Panc1 (cell line): ENCODE measurements around the gene GPR176. TPM values are rescaled to one million over a fixed set of nuclear protein-coding genes. Genes with fewer than 3 reads are reported as not detected.

Experiments used
- ATAC-seq: fragments of 200-7000 bp; cut with Tn5 transposase; 2 replicates; pipeline ENCODE4 v1.9.1; 2020; ENCODE audit warnings: mild to moderate bottlenecking, moderate library complexity
- BruUV-seq: library from RNA; stranded (reverse); fragments of 400-500 nt; replicated peaks from 2 replicates; lab custom pipeline; 2021; lab: Mats Ljungman, UMichigan
- CTCF ChIA-PET: fragments of 300-600 bp; sonication (Branson Sonifier 250); formaldehyde crosslinking; loops from one replicate; lab custom pipeline; 2022; ENCODE audit warnings: antibody characterized with exemption; lab: Charles Lee
- POLR2A ChIA-PET: fragments of 300-600 bp; sonication (Branson Sonifier 250); formaldehyde crosslinking; loops from one replicate; lab custom pipeline; 2022; ENCODE audit warnings: antibody characterized with exemption; lab: Charles Lee
- DNase-seq: peaks from one replicate; pipeline ENCODE4 v3.0.0-alpha.2; 2010; ENCODE audit warnings: low read depth, low spot score
- H3K27ac ChIP-seq: 2 replicates; pipeline ENCODE4 v1.5.1; 2011; ENCODE audit warnings: mild to moderate bottlenecking, low read length, inconsistent platforms
- H3K27me3 ChIP-seq: fragments of 200-500 bp; sonication (Bioruptor generic); 2 replicates; pipeline ENCODE4 v1.6.0; 2014; ENCODE audit warnings: low read length, inconsistent platforms; ENCODE audit not compliant: control insufficient read depth, insufficient read depth
- H3K36me3 ChIP-seq: fragments of 200-500 bp; sonication (Bioruptor generic); 2 replicates; pipeline ENCODE4 v1.5.1; 2014; ENCODE audit warnings: inconsistent platforms, mild to moderate bottlenecking, low read length, moderate library complexity; ENCODE audit not compliant: control insufficient read depth, insufficient read depth
- H3K4me1 ChIP-seq: 2 replicates; pipeline ENCODE4 v1.5.1; 2011; ENCODE audit warnings: inconsistent platforms, mild to moderate bottlenecking, low read length, moderate library complexity; ENCODE audit not compliant: control insufficient read depth, insufficient read depth
- H3K4me3 ChIP-seq, 2 experiments: 2 replicates each; pipeline ENCODE4 v1.5.1; 2011 to 2012; ENCODE audit warnings: low read depth in 2 of 2, low read length in 2 of 2, mild to moderate bottlenecking in 2 of 2, inconsistent platforms in 1 of 2, moderate library complexity in 1 of 2
- H3K9me3 ChIP-seq: fragments of 200-500 bp; sonication (Bioruptor generic); 2 replicates; pipeline ENCODE4 v1.5.1; 2014; ENCODE audit warnings: low read depth, mild to moderate bottlenecking, inconsistent platforms, low read length, moderate library complexity; ENCODE audit not compliant: control insufficient read depth, insufficient read depth
- CTCF ChIP-seq: fragments of 450-650 bp; IDR thresholded peaks from 2 replicates; pipeline ENCODE4 v1.5.1; 2017; ENCODE audit warnings: mild to moderate bottlenecking
- POLR2AphosphoS5 ChIP-seq: IDR thresholded peaks from 2 replicates; pipeline ENCODE4 v1.6.1; 2012; ENCODE audit warnings: mild to moderate bottlenecking, low read depth, low read length, moderate library complexity
- SIN3A ChIP-seq: IDR thresholded peaks from 2 replicates; pipeline ENCODE4 v1.6.1; 2012; ENCODE audit warnings: low read depth, mild to moderate bottlenecking, low read length, moderate library complexity, borderline replicate concordance; ENCODE audit not compliant: insufficient read depth
- TCF7L2 ChIP-seq: IDR thresholded peaks from 2 replicates; pipeline ENCODE4 v1.6.1; 2011; ENCODE audit warnings: mild to moderate bottlenecking, low read depth, low read length, inconsistent platforms
- in situ Hi-C: cut with HindIII; loops from 2 replicates; pipeline ENCODE4 v1.10.0; 2016; ENCODE audit warnings: low sequenced_read_pairs, low pct_unique_long_range_greater_than_20kb
- intact Hi-C: fragments of 100-400 bp; cut with micrococcal nuclease; formaldehyde crosslinking; loops from one replicate; pipeline ENCODE4 v1.10.0; 2022; ENCODE audit not compliant: unreplicated experiment
- total RNA-seq: library from RNA; stranded (reverse); gene quantifications from one replicate; pipeline ENCODE4 v1.2.1, GENCODE V29; 2021; ENCODE audit not compliant: unreplicated experiment
- TF ChIP-seq, protein P1 (sequence below), 2 experiments: IDR thresholded peaks; 2 replicates each; pipeline ENCODE4 v1.6.1; 2011 to 2012; ENCODE audit warnings: low read depth in 2 of 2, control low read depth in 1 of 2, low read length in 1 of 2, mild to moderate bottlenecking in 1 of 2, moderate library complexity in 1 of 2; ENCODE audit not compliant: insufficient read depth in 1 of 2

Gene GPR176
- total RNA-seq, 1 experiment from 2014 or later, result 12.7 TPM

GRCh38 chr15:39942101-39942752, 22.2 kb upstream of the GPR176 start:
- no peak overlapping the region for H3K27ac ChIP-seq
- no peaks in the 10 kb centered on the region for H3K4me1 ChIP-seq
- DNase-seq (no peak), ATAC-seq (no peak)
- ChIA-PET CTCF (interaction anchor here (0.7 kb wide), 1 partner anchor 8 kb away, joined by 3 read pairs; the partner anchor contains the start of gene EIF2AK4), POLR2A (no interaction called here)
- intact Hi-C loops, result no loop called here
- in situ Hi-C loops, result no loop called here
- H3K36me3 ChIP-seq, result peaks cover 11% of the 10 kb centered on the region; the same call in 1 of the 2 replicates
- H3K4me3 ChIP-seq, result no peak overlapping the region
- no peaks in the 10 kb centered on the region for H3K27me3 ChIP-seq
- TF ChIP-seq TCF7L2 (no peak), SIN3A (no peak), CTCF (no peak), POLR2AphosphoS5 (no peak)
- TF ChIP-seq, protein P1, sequence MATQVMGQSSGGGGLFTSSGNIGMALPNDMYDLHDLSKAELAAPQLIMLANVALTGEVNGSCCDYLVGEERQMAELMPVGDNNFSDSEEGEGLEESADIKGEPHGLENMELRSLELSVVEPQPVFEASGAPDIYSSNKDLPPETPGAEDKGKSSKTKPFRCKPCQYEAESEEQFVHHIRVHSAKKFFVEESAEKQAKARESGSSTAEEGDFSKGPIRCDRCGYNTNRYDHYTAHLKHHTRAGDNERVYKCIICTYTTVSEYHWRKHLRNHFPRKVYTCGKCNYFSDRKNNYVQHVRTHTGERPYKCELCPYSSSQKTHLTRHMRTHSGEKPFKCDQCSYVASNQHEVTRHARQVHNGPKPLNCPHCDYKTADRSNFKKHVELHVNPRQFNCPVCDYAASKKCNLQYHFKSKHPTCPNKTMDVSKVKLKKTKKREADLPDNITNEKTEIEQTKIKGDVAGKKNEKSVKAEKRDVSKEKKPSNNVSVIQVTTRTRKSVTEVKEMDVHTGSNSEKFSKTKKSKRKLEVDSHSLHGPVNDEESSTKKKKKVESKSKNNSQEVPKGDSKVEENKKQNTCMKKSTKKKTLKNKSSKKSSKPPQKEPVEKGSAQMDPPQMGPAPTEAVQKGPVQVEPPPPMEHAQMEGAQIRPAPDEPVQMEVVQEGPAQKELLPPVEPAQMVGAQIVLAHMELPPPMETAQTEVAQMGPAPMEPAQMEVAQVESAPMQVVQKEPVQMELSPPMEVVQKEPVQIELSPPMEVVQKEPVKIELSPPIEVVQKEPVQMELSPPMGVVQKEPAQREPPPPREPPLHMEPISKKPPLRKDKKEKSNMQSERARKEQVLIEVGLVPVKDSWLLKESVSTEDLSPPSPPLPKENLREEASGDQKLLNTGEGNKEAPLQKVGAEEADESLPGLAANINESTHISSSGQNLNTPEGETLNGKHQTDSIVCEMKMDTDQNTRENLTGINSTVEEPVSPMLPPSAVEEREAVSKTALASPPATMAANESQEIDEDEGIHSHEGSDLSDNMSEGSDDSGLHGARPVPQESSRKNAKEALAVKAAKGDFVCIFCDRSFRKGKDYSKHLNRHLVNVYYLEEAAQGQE (IDR thresholded peaks at IDR 0.05; ENCODE audit: insufficient read depth in 1 of 2, low read depth in 2 of 2, low read length in 1 of 2), result no peak
- no TSS peak for BruUV-seq
- no peaks in the 10 kb centered on the region for H3K9me3 ChIP-seq

GRCh38 chr15:39939487-39940452, 19.7 kb upstream of the GPR176 start:
- Histone ChIP-seq H3K4me3 (no peak overlapping the region), H3K36me3 (peaks cover 11% of the 10 kb centered on the region; the same call in 1 of the 2 replicates), H3K4me1 (peaks cover 11% of the 10 kb centered on the region), H3K9me3 (no peaks in the 10 kb centered on the region), H3K27me3 (no peaks in the 10 kb centered on the region), H3K27ac (no peak overlapping the region)
- ATAC-seq (no peak), DNase-seq (no peak)
- ChIA-PET POLR2A (interaction anchor here (0.7 kb wide), 1 partner anchor 8 kb away, joined by 3 read pairs; no protein-coding TSS in a partner anchor), CTCF (interaction anchor here (0.7 kb wide), 1 partner anchor 25 kb away, joined by 3 read pairs; no protein-coding TSS in a partner anchor)
- in situ Hi-C loops (no loop called here), intact Hi-C loops (no loop called here)
- TF ChIP-seq CTCF (no peak), TCF7L2 (no peak), POLR2AphosphoS5 (no peak), SIN3A (no peak)
- TF ChIP-seq, protein P1 (IDR thresholded peaks at IDR 0.05; ENCODE audit: insufficient read depth in 1 of 2, low read depth in 2 of 2, low read length in 1 of 2), result no peak
- BruUV-seq, result no TSS peak
